GM20000 (cell line): ENCODE results near the gene RAB3IL1.

Experiments used
- DNase-seq: peaks from one replicate; pipeline ENCODE4 v3.0.0; 2012; ENCODE audit warnings: low spot score
- CTCF ChIP-seq: IDR thresholded peaks from 2 replicates; pipeline ENCODE4 v1.5.1; 2012; ENCODE audit warnings: mild to moderate bottlenecking, control low read depth; ENCODE audit errors: extremely low read depth, missing control alignments

RAB3IL1 gene

DNA sequence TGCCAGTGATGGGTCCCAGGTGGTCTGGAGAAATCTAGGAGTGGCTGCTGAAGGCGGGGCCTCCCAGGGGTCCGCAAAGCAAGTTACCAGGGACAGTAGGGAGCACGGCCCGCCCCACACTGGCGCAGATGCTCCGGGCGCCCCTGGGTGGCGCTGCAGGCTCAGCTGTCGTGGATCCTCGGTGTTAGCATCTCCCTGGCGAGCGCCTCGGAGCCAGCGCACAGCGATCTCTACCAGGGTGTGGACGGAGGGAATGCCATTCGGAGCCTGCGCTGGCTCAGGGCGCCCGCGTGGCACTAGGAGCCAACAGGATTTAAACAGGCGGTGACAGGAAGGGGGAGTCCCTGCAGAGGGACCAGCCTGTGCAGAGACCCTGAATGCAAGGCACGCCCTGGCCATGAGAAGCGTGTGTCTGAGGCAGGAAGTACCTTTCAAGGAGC lies 46.2 kb downstream of the RAB3IL1 start:
- TF ChIP-seq CTCF = peak; percentile 76
- peak; percentile 84 for DNase-seq

DNA sequence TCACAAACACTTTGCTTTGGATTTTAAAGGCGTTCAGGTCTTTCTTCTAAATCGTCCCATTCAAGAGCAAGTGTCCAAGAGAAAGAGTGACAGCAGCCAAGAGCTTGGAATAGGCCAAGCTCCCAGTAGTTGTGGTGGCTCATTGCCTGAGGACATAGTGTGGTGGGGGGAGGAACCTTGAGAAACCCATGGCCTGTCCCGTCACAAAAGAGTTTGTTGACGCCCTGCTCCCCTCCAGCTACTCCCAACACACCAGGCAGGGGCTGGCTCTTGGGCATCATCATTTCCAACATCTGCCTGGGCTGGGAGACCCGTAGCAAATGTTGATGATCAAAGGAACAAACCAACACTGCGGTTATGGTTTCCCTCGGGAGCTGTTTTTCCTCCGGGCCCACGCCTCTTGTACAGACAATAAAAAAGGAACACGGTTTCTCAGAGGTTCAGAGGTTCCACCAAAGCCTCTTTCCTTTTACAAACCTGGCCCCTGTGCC lies 46.8 kb downstream of the RAB3IL1 start:
- no peak for TF ChIP-seq CTCF
- no peak for DNase-seq

DNA sequence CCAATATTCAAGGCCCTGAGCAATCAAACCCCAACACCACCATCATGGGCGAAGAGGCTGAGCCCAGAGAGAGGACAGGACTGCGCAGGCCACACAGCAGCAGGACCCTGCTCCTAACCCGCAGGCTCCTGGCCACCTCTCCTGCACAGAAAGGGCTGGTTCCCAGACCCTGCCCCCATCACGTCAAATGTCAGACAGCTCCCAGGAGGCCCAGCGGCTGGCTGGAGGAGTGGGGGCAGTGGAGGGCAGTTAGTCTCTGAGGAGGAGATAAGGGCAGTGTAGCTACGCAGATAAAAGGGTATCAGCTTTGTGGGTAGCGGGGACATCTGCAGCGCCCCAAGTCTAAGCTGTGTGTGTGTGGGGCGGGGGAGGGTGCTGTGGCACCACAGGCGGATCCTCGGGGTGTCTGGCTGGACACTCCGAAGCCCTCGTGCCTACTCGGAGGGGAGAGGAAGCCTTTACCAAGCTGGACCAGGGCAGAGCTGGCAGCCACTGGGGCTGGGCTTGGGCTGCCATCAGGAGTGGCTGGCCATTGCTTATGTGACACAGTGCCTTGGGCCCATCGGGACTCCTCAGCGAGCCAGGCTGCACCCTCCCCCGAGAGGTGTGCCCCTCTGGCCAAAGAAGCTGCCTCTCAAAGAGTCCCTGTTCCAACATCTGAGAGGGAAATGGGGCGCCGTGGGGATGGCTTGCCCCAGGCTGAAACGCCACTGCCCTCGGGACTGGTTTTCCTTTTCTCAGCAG lies 47.5 kb downstream of the RAB3IL1 start:
- DNase-seq = no peak
- TF ChIP-seq CTCF = no peak

- no peak for TF ChIP-seq CTCF
- DNase-seq = no peak
Measured at GRCh38 chr11:61869429-61869707, 48.0 kb downstream of the RAB3IL1 start.

- no peak for TF ChIP-seq CTCF
- DNase-seq = no peak
Measured at GRCh38 chr11:61868571-61869428, 48.6 kb downstream of the RAB3IL1 start.

DNA sequence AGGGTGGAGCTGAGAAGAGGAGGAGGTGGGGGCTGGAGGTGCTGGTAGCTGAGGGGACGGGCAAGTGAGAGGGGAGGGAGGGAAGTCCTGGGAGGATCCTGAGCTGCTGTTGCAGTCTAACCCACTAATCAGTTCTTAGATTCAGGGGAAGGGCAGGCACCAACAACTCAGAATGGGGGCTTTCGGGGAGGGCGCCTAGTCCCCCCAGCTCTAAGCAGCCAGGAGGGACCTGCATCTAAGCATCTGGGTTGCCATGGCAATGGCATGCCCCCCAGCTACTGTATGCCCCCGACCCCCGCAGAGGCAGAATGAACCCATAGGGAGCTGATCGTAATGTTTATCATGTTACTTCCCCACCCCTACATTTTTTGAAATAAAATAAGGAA lies 50.4 kb downstream of the RAB3IL1 start:
- DNase-seq = no peak
- no peak for TF ChIP-seq CTCF

DNA sequence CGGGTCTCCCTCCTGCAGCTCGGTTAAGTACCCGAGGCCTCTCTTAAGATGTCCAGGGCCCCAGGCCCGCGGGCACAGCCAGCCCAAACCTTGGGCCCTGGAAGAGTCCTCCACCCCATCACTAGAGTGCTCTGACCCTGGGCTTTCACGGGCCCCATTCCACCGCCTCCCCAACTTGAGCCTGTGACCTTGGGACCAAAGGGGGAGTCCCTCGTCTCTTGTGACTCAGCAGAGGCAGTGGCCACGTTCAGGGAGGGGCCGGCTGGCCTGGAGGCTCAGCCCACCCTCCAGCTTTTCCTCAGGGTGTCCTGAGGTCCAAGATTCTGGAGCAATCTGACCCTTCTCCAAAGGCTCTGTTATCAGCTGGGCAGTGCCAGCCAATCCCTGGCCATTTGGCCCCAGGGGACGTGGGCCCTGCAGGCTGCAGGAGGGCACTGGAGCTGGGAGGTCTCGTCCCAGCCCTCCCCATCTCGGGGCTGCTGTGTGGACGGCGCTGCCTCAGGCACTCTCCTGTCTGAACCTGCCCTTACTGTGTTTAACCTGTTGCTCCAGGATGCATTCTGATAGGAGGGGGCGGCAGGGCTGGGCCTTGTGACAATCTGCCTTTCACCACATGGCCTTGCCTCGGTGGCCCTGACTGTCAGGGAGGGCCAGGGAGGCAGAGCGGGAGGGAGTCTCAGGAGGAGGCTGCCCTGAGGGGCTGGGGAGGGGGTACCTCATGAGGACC lies 51.0 kb downstream of the RAB3IL1 start:
- TF ChIP-seq CTCF = no peak
- no peak for DNase-seq
